CD14-positive monocyte (primary cell): Measurements from ENCODE around the gene KASH5. TPM values are rescaled to one million over a fixed set of nuclear protein-coding genes. Genes with fewer than 3 reads are reported as not detected.

Experiments used
- DNase-seq, 3 donors: peaks; one replicate each; pipeline ENCODE4 v3.0.0-alpha.2; 2011 to 2022
- H2AFZ ChIP-seq: 2 replicates; pipeline ENCODE4 v1.6.0; 2012; ENCODE audit warnings: mild to moderate bottlenecking, low read depth, low read length, inconsistent platforms; ENCODE audit not compliant: insufficient read depth, poor library complexity, severe bottlenecking
- H3K27ac ChIP-seq, 2 donors: 1 replicate in 1 of 2; 2 replicates in 1 of 2; pipeline ENCODE4 v1.5.1; 2012 to 2013; ENCODE audit warnings: low read length in 2 of 2, control low read depth in 1 of 2, inconsistent platforms in 1 of 2, low read depth in 1 of 2, mild to moderate bottlenecking in 1 of 2
- H3K27me3 ChIP-seq, 2 donors: one replicate each; pipeline versions ENCODE4 v1.6.0 to v1.6.1; 2011 to 2013; ENCODE audit warnings: low read length in 2 of 2; ENCODE audit not compliant: control insufficient read depth in 2 of 2, insufficient read depth in 2 of 2
- H3K36me3 ChIP-seq, 2 donors: replicated peaks in 1 of 2; 1 replicate in 1 of 2; 2 replicates in 1 of 2; pipeline versions ENCODE4 v1.5.1 to v1.6.1; 2012 to 2013; ENCODE audit warnings: low read length in 2 of 2, control low read depth in 1 of 2, inconsistent platforms in 1 of 2, mild to moderate bottlenecking in 1 of 2; ENCODE audit not compliant: insufficient read depth in 2 of 2, control insufficient read depth in 1 of 2
- H3K4me1 ChIP-seq, 2 donors: 1 replicate in 1 of 2; 2 replicates in 1 of 2; pipeline versions ENCODE4 v1.5.1 to v1.6.1; 2012 to 2013; ENCODE audit warnings: low read length in 2 of 2, control low read depth in 1 of 2, inconsistent platforms in 1 of 2, mild to moderate bottlenecking in 1 of 2, moderate library complexity in 1 of 2; ENCODE audit not compliant: insufficient read depth in 2 of 2, control insufficient read depth in 1 of 2
- H3K4me2 ChIP-seq: replicated peaks from 2 replicates; pipeline ENCODE3; 2012; ENCODE audit warnings: low read length, moderate library complexity, mild to moderate bottlenecking; ENCODE audit not compliant: poor library complexity, severe bottlenecking; ENCODE audit errors: extremely low read depth
- H3K4me3 ChIP-seq, 3 experiments: fragments of 200-600 bp in 1 of 3; sonication (generic) in 1 of 3; replicated peaks in 1 of 3; 1 replicate in 2 of 3; 2 replicates in 1 of 3; pipeline ENCODE4 v1.5.1; 2011 to 2013; ENCODE audit warnings: low read length in 3 of 3, mild to moderate bottlenecking in 3 of 3, control low read depth in 2 of 3, low read depth in 2 of 3, inconsistent platforms in 1 of 3, moderate library complexity in 1 of 3
- H3K79me2 ChIP-seq: 2 replicates; pipeline ENCODE4 v1.6.0; 2012; ENCODE audit warnings: mild to moderate bottlenecking, control low read depth, inconsistent platforms, low read length, moderate library complexity; ENCODE audit not compliant: insufficient read depth
- H3K9ac ChIP-seq: 2 replicates; pipeline ENCODE4 v1.6.0; 2017; ENCODE audit warnings: low read length, mild to moderate bottlenecking; ENCODE audit not compliant: insufficient read depth, poor library complexity, severe bottlenecking
- H3K9me3 ChIP-seq, 2 donors: replicated peaks in 1 of 2; 1 replicate in 1 of 2; 2 replicates in 1 of 2; pipeline versions ENCODE4 v1.5.1 to v1.6.1; 2012 to 2013; ENCODE audit warnings: low read length in 2 of 2, control low read depth in 1 of 2; ENCODE audit not compliant: control insufficient read depth in 1 of 2, insufficient read depth in 1 of 2
- H4K20me1 ChIP-seq: 2 replicates; pipeline ENCODE4 v1.6.0; 2012; ENCODE audit warnings: mild to moderate bottlenecking, low read length, control low read depth, moderate library complexity; ENCODE audit not compliant: insufficient read depth
- H3K27ac Mint-ChIP-seq, 7 donors: one replicate each; pipeline ENCODE4 v1.8.0; 2020; ENCODE audit warnings: mild to moderate bottlenecking in 7 of 7, mixed read lengths in 7 of 7, moderate library complexity in 6 of 7, inconsistent platforms in 2 of 7
- H3K27me3 Mint-ChIP-seq, 3 donors: one replicate each; pipeline ENCODE4 v1.8.0; 2021 to 2022; ENCODE audit warnings: low read depth in 3 of 3, mild to moderate bottlenecking in 3 of 3, mixed read lengths in 3 of 3, moderate library complexity in 3 of 3, inconsistent platforms in 1 of 3
- H3K36me3 Mint-ChIP-seq, 2 donors: one replicate each; pipeline ENCODE4 v1.8.0; 2020; ENCODE audit warnings: mixed read lengths in 2 of 2, inconsistent platforms in 1 of 2, mild to moderate bottlenecking in 1 of 2
- H3K4me1 Mint-ChIP-seq: one replicate; pipeline ENCODE4 v1.8.0; 2020; ENCODE audit warnings: mild to moderate bottlenecking, mixed read lengths
- H3K4me3 Mint-ChIP-seq, 2 donors: one replicate each; pipeline ENCODE4 v1.8.0; 2020; ENCODE audit warnings: mild to moderate bottlenecking in 2 of 2, mixed read lengths in 2 of 2, moderate library complexity in 1 of 2
- H3K9me3 Mint-ChIP-seq, 7 donors: one replicate each; pipeline ENCODE4 v1.8.0; 2020 to 2022; ENCODE audit warnings: mixed read lengths in 7 of 7, mild to moderate bottlenecking in 6 of 7, moderate library complexity in 6 of 7, inconsistent platforms in 2 of 7
- CTCF ChIP-seq: fragments of 200-600 bp; IDR thresholded peaks from one replicate; pipeline ENCODE4 v1.8.0; 2022; ENCODE audit warnings: antibody characterized with exemption, mild to moderate bottlenecking
- WGBS: methylation state at CpG from one replicate; pipeline ENCODE4 v1.1.5; 2013; ENCODE audit warnings: missing lambda C conversion rate; ENCODE audit not compliant: insufficient coverage; 5-methylcytosine and 5-hydroxymethylcytosine counted together
- intact Hi-C, 2 donors: fragments of 100-400 bp; cut with micrococcal nuclease; formaldehyde crosslinking; loops; one replicate each; pipeline versions ENCODE4 v1.15.0 to v1.15.1; 2023
- polyA plus RNA-seq, 3 donors: library from polyadenylated mRNA; depleted of rRNA in 1 of 3; unstranded in 2 of 3; stranded (reverse) in 1 of 3; fragments of 300-500 nt in 2 of 3; fragments of >200 nt in 1 of 3; fragmentation: Illumina TruSeq in 2 of 3; gene quantifications; 1 replicate in 2 of 3; 2 replicates in 1 of 3; pipeline ENCODE4 v1.2.3, GENCODE V29; 2012 to 2021

KASH5 gene
- polyA plus RNA-seq, 3 donors = not detected

GRCh38 chr19:49415810-49416200, 27.8 kb downstream of the KASH5 start:
- no peaks in the 10 kb centered on the region for H3K4me1 ChIP-seq
- intact Hi-C loops = no loop called here
- no peak overlapping the region for H3K9ac ChIP-seq
- no peaks in the 10 kb centered on the region for H4K20me1 ChIP-seq
- no peak overlapping the region for H2AFZ ChIP-seq
- no peak overlapping the region for H3K4me2 ChIP-seq
- H3K4me1 Mint-ChIP-seq = peaks cover 17% of the 10 kb centered on the region
- peaks cover 12 to 17% of the 10 kb centered on the region in 2 donors for H3K27me3 ChIP-seq
- no CpG with 5 or more reads among the region's 2 CpGs for WGBS
- no peaks in the 10 kb centered on the region for H3K36me3 ChIP-seq
- H3K4me3 ChIP-seq = no peak overlapping the region
- H3K9me3 ChIP-seq = peaks cover 0 to 4% of the 10 kb centered on the region in 2 donors
- DNase-seq = no peak
- no peak overlapping the region for H3K27ac ChIP-seq
- H3K36me3 Mint-ChIP-seq = peaks cover 0 to 2% of the 10 kb centered on the region in 2 donors
- H3K4me3 Mint-ChIP-seq = no peak overlapping the region
- peak overlapping the region in 1 of 7 donors; percentile 25 for H3K27ac Mint-ChIP-seq
- peaks cover 0 to 3% (median under 1%) of the 10 kb centered on the region in 7 donors for H3K9me3 Mint-ChIP-seq
- H3K27me3 Mint-ChIP-seq = peaks cover 26 to 32% (median 30%) of the 10 kb centered on the region in 3 donors
- no peak for TF ChIP-seq CTCF
- H3K79me2 ChIP-seq = no peaks in the 10 kb centered on the region

- WGBS = 86% methylated on average over 2 of the region's 7 CpGs
- no peak overlapping the region for H3K4me2 ChIP-seq
- Mint-ChIP-seq H3K27ac (no peak overlapping the region), H3K9me3 (peaks cover 0 to 9% (median 6%) of the 10 kb centered on the region in 7 donors), H3K27me3 (peaks cover 39 to 44% (median 43%) of the 10 kb centered on the region in 3 donors), H3K4me3 (no peak overlapping the region), H3K36me3 (peaks cover 0 to 11% of the 10 kb centered on the region in 2 donors), H3K4me1 (peaks cover 22% of the 10 kb centered on the region)
- no peak for TF ChIP-seq CTCF
- intact Hi-C loops = no loop called here
- H3K4me1 ChIP-seq = peaks cover 3 to 4% of the 10 kb centered on the region in 2 donors
- H3K9ac ChIP-seq = no peak overlapping the region
- no peaks in the 10 kb centered on the region for H3K36me3 ChIP-seq
- H2AFZ ChIP-seq = no peak overlapping the region
- no peak for DNase-seq
- no peaks in the 10 kb centered on the region for H3K79me2 ChIP-seq
- H3K4me3 ChIP-seq = no peak overlapping the region
- no peak overlapping the region for H3K27ac ChIP-seq
- peaks cover 0 to 6% of the 10 kb centered on the region in 2 donors for H3K9me3 ChIP-seq
- H4K20me1 ChIP-seq = no peaks in the 10 kb centered on the region
- H3K27me3 ChIP-seq = peaks cover 24 to 29% of the 10 kb centered on the region in 2 donors
Measured at GRCh38 chr19:49417088-49417487, 29.0 kb downstream of the KASH5 start.
